Measurements from ENCODE around the gene KCNC3.

Gene KCNC3

DNA sequence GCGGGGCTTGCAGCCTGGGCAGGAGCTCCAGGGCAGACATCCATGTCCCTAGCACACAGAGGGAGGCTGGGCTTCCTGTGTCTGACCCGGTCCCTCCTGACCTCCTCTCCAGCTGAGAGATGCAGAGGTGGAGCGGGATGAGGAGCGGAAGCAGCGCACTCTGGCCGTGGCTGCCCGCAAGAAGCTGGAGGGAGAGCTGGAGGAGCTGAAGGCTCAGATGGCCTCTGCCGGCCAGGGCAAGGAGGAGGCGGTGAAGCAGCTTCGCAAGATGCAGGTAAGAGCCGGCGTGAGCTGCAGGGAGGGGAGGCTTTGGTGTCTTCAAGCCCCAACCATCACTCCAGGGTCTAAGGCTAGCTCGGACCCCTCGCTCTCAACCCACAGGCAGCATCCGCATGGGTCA, 38.4 kb downstream of the KCNC3 start:
- peaks cover 25% of the 10 kb centered on the region for H3K4me1 Mint-ChIP-seq
- peaks cover 35% of the 10 kb centered on the region for H3K9me3 Mint-ChIP-seq
- peaks cover 5% of the 10 kb centered on the region for H3K27me3 Mint-ChIP-seq (ENCODE audit: low read depth, poor library complexity)
- H3K4me3 Mint-ChIP-seq: no peak overlapping the region
- H3K27ac Mint-ChIP-seq: no peak overlapping the region
- H3K36me3 Mint-ChIP-seq (ENCODE audit: low read depth): peaks cover 23% of the 10 kb centered on the region
- no peak for DNase-seq
- TF ChIP-seq, protein P1, sequence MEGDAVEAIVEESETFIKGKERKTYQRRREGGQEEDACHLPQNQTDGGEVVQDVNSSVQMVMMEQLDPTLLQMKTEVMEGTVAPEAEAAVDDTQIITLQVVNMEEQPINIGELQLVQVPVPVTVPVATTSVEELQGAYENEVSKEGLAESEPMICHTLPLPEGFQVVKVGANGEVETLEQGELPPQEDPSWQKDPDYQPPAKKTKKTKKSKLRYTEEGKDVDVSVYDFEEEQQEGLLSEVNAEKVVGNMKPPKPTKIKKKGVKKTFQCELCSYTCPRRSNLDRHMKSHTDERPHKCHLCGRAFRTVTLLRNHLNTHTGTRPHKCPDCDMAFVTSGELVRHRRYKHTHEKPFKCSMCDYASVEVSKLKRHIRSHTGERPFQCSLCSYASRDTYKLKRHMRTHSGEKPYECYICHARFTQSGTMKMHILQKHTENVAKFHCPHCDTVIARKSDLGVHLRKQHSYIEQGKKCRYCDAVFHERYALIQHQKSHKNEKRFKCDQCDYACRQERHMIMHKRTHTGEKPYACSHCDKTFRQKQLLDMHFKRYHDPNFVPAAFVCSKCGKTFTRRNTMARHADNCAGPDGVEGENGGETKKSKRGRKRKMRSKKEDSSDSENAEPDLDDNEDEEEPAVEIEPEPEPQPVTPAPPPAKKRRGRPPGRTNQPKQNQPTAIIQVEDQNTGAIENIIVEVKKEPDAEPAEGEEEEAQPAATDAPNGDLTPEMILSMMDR (IDR thresholded peaks at IDR 0.05): no peak

DNA sequence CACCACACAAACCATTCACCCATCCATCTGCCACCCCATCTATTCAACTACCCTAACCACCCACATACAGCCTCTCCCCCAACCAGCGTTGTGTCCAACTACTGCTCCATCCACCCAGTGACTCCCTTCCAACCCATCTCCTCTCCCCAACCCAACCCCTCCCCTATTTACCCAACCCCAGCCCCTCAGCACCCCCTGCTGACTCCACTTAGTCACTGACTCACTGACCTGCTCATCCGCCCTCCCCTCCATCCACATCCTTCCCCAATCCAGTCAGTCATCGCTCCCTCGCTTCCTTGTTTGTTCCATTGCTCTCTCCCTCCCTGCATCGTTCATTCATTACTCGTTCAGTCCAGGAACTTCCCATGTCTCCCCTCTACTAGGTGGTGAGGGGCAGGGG, 39.2 kb downstream of the KCNC3 start:
- Mint-ChIP-seq H3K9me3 (peaks cover 42% of the 10 kb centered on the region), H3K36me3 (ENCODE audit: low read depth) (peaks cover 30% of the 10 kb centered on the region), H3K27me3 (ENCODE audit: low read depth, poor library complexity) (peaks cover 5% of the 10 kb centered on the region), H3K4me3 (no peak overlapping the region), H3K4me1 (peaks cover 25% of the 10 kb centered on the region), H3K27ac (no peak overlapping the region)
- DNase-seq: no peak
- TF ChIP-seq, protein P1 (IDR thresholded peaks at IDR 0.05): no peak

- Mint-ChIP-seq H3K9me3 (peaks cover 48% of the 10 kb centered on the region), H3K4me3 (no peak overlapping the region), H3K27ac (no peak overlapping the region), H3K27me3 (ENCODE audit: low read depth, poor library complexity) (peaks cover 7% of the 10 kb centered on the region), H3K36me3 (ENCODE audit: low read depth) (peaks cover 34% of the 10 kb centered on the region), H3K4me1 (peaks cover 23% of the 10 kb centered on the region)
- no peak for DNase-seq
- TF ChIP-seq, protein P1 (IDR thresholded peaks at IDR 0.05): no peak
Measured at GRCh38 chr19:50288954-50289353, 40.2 kb downstream of the KCNC3 start.

- Mint-ChIP-seq H3K4me1 (peaks cover 7% of the 10 kb centered on the region), H3K36me3 (ENCODE audit: low read depth) (peaks cover 34% of the 10 kb centered on the region), H3K4me3 (no peak overlapping the region)
Measured at GRCh38 chr19:50287331-50287730, 41.8 kb downstream of the KCNC3 start.

DNA sequence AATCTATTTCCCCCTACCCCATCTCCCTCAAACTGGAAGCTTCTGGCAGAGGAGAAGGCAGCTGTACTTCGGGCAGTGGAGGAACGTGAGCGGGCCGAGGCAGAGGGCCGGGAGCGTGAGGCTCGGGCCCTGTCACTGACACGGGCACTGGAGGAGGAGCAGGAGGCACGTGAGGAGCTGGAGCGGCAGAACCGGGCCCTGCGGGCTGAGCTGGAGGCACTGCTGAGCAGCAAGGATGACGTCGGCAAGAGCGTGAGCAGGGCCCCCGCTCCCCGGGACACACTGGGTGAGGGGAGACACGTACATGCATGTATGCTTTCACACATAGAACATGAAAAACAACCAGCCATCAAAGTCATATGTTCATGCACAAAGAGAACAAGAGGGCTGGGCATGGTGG, 42.7 kb downstream of the KCNC3 start:
- Mint-ChIP-seq H3K4me3 (no peak overlapping the region), H3K36me3 (ENCODE audit: low read depth) (peaks cover 34% of the 10 kb centered on the region), H3K27ac (no peak overlapping the region), H3K27me3 (ENCODE audit: low read depth, poor library complexity) (peaks cover 7% of the 10 kb centered on the region), H3K9me3 (peaks cover 52% of the 10 kb centered on the region), H3K4me1 (peaks cover 6% of the 10 kb centered on the region)
- TF ChIP-seq, protein P1 (IDR thresholded peaks at IDR 0.05): no peak
- no peak for DNase-seq

More at GRCh38 chr19:50287331-50287730, 41.8 kb downstream of the KCNC3 start:
- TF ChIP-seq, protein P1 (IDR thresholded peaks at IDR 0.05): no peak
- Mint-ChIP-seq H3K9me3 (peaks cover 52% of the 10 kb centered on the region), H3K27ac (no peak overlapping the region), H3K27me3 (ENCODE audit: low read depth, poor library complexity) (peaks cover 7% of the 10 kb centered on the region)
- no peak for DNase-seq

DNA sequence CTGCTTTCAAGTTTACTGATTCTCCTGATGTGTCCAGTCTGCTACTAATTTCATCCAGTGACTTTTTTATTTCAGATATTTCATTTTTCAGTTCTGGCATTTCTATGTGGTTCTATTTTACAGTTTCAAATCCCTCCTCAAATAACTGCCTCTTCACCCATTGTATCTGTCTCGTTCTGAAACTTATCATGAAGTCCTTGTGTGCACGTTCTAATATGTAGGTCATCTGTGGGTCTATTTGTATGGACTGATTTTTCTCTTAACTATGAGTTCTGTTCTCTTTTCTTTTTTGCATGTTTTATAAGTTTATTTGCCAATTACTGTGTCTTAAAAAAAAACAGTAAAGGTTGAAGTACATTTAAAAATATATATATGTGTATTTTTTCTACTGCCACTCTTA, 43.3 kb downstream of the KCNC3 start:
- H3K27ac Mint-ChIP-seq: no peak overlapping the region
- H3K36me3 Mint-ChIP-seq (ENCODE audit: low read depth): peaks cover 34% of the 10 kb centered on the region
- DNase-seq: no peak
- H3K4me1 Mint-ChIP-seq: peaks cover 6% of the 10 kb centered on the region
- H3K27me3 Mint-ChIP-seq (ENCODE audit: low read depth, poor library complexity): peaks cover 3% of the 10 kb centered on the region
- H3K4me3 Mint-ChIP-seq: no peak overlapping the region
- H3K9me3 Mint-ChIP-seq: peaks cover 52% of the 10 kb centered on the region
- TF ChIP-seq, protein P1 (IDR thresholded peaks at IDR 0.05): no peak
